C4-2B (cell line): ENCODE data around the gene KAT8.

ENCODE experiments used
- CTCF ChIP-seq: fragments of 450-650 bp; conservative IDR thresholded peaks from 2 replicates; pipeline ENCODE4 v1.5.1; 2017; ENCODE audit warnings: mild to moderate bottlenecking
- ZFX ChIP-seq: fragments of 450-650 bp; IDR thresholded peaks from 2 replicates; pipeline ENCODE4 v1.6.1; 2017

GRCh38 chr16:31090540-31090939 lies 26.9 kb upstream of the KAT8 start:
- no peak for TF ChIP-seq CTCF
- no peak for TF ChIP-seq ZFX
